ENCODE measurements around the gene UTP20.

Gene UTP20

DNA sequence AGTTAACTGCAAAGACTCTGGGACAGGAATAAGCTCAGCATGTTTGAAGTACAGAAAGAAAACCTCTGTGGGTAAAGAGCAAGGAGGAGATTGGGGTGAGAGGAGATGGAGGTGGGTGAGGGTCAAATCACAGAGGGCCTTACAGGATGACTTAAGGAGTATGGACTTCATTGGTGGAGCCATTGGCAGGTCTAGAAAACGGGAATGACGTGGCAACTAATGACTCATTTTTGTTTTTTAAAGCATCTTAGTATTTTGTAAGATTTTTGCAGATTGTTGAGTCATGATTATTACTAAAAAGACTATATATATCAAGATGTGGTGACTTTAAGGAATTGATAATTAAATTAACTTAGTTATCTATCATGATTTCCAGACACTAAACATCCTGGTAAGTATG, 18.5 kb downstream of the UTP20 start:
- Mint-ChIP-seq H3K36me3 (peaks cover 48 to 63% of the 10 kb centered on the region in 2 donors), H3K27me3 (no peaks in the 10 kb centered on the region), H3K27ac (no peak overlapping the region), H3K9me3 (no peaks in the 10 kb centered on the region), H3K4me3 (no peak overlapping the region), H3K4me1 (no peaks in the 10 kb centered on the region)
- DNase-seq = no peak
- ATAC-seq (replicated peaks) = no peak

DNA sequence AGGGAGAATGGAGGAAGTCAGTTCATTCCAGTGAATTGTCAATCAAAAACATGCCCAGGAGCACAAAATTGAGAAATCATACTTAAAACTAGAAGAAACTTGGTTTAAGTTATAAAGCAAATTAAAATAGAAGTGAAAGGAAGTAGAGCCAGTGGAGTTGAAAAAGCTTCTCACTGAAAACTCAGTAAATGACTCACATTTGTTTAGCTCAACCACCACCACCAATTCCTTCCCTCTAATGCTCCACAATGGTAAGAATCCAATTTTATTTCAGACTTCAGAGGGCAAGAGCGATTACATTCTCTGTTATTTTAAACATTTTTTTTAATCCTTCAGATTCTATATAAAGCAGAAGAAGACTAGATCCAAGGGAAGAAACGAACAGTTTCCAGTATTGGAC, 19.4 kb downstream of the UTP20 start:
- Mint-ChIP-seq H3K4me1 (no peaks in the 10 kb centered on the region), H3K27me3 (no peaks in the 10 kb centered on the region), H3K27ac (no peak overlapping the region), H3K4me3 (no peak overlapping the region), H3K36me3 (peaks cover 48 to 60% of the 10 kb centered on the region in 2 donors), H3K9me3 (no peaks in the 10 kb centered on the region)
- ATAC-seq (replicated peaks) = no peak
- no peak for DNase-seq

DNA sequence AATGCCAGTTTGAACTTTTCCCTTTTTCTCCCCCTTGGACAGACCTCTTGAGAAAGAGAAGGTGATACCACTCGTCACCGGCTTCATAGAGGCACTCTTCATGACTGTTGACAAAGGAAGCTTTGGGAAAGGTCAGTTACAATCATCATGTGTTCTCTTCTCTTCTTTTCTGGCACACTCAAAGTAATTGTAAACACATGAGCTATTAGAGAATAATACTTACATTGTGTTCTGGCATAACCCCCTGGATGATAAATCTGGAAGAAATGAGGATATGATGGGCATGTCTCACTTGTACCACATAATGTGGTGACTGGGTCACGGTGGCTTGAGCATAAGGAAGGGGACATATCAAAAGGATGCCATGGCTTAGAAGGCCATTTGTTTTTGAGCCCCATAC, 20.0 kb downstream of the UTP20 start:
- H3K4me3 Mint-ChIP-seq = no peak overlapping the region
- H3K9me3 Mint-ChIP-seq = no peaks in the 10 kb centered on the region
- DNase-seq = no peak
- no peak overlapping the region for H3K27ac Mint-ChIP-seq
- H3K4me1 Mint-ChIP-seq = no peaks in the 10 kb centered on the region
- H3K36me3 Mint-ChIP-seq = peaks cover 52 to 63% of the 10 kb centered on the region in 2 donors
- no peak for ATAC-seq (replicated peaks)
- H3K27me3 Mint-ChIP-seq = no peaks in the 10 kb centered on the region

DNA sequence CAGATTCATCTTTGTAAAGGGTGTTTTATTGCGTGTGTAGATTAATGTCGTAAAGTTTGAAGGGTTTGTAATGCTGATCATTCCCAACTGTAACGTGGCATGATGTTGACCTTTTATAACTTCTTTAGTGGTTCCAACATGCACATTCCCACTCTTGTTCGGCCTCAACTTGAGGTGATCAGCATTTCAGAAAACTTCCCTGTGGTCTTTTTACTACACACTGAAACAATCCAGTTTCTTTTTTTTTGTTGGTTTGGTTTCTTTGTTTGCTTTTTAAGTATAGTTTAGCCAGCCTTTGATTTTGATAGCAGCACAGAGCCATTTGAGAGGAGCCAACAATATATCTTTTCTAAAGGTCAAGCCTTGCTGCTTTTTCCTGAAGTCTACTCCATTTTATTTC, 22.8 kb downstream of the UTP20 start:
- H3K36me3 Mint-ChIP-seq = peaks cover 57 to 66% of the 10 kb centered on the region in 2 donors
- no peaks in the 10 kb centered on the region for H3K27me3 Mint-ChIP-seq
- DNase-seq (no peak), ATAC-seq (replicated peaks) (no peak)
- H3K9me3 Mint-ChIP-seq = no peaks in the 10 kb centered on the region
- H3K4me1 Mint-ChIP-seq = no peaks in the 10 kb centered on the region
- H3K27ac Mint-ChIP-seq = no peak overlapping the region
- no peak overlapping the region for H3K4me3 Mint-ChIP-seq

DNA sequence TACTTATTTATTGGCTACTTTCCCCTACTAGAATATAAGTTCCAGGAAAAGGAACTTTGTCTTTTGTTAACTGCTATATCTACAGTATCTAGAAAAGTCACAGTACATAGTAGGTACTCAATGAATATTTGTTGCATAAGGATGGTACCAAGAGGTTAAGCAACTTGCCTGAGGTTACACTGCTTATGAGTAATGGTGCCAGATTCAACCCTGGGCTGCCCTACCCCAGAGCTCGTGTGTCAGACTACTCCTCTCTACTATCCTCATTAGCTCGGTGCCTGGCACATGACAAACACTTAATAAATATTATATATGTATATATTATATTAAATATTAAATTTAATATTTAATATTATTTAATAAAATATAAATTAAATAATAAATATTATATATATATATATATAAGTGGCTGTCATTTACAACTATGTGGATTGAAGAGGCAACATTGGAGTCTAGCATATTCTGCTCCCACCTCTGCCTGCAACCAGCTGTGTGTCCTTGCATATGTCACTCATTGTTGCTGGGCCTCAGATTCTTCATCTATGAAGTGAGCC, 25.4 kb downstream of the UTP20 start:
- no peak for ATAC-seq (replicated peaks)
- H3K9me3 Mint-ChIP-seq = no peaks in the 10 kb centered on the region
- H3K27me3 Mint-ChIP-seq = no peaks in the 10 kb centered on the region
- H3K4me3 Mint-ChIP-seq = no peak overlapping the region
- no peak overlapping the region for H3K27ac Mint-ChIP-seq
- no peaks in the 10 kb centered on the region for H3K4me1 Mint-ChIP-seq
- H3K36me3 Mint-ChIP-seq = peaks cover 50 to 55% of the 10 kb centered on the region in 2 donors
- DNase-seq = no peak

DNA sequence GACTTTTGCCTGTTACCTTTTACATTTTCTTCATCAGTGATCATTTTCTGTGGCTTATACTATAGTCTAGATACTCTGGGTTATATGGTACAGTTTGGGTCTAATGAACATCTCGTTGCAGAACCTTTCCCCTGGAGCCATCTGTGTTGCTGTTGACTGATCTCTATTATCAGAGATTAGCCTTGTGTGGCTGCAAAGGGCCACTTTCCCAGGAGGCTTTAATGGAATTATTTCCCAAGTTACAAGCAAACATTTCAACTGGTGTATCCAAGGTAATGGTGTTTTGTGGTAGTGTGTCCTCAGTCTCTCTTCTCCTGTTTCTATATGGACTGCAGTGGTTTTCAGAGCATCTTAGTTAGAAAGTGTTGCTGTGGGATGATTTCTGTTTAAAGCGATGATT, 25.9 kb downstream of the UTP20 start:
- peaks cover 50 to 56% of the 10 kb centered on the region in 2 donors for H3K36me3 Mint-ChIP-seq
- no peaks in the 10 kb centered on the region for H3K4me1 Mint-ChIP-seq
- no peak for ATAC-seq (replicated peaks)
- DNase-seq = no peak
- no peak overlapping the region for H3K27ac Mint-ChIP-seq
- H3K4me3 Mint-ChIP-seq = no peak overlapping the region
- no peaks in the 10 kb centered on the region for H3K9me3 Mint-ChIP-seq
- H3K27me3 Mint-ChIP-seq = no peaks in the 10 kb centered on the region

DNA sequence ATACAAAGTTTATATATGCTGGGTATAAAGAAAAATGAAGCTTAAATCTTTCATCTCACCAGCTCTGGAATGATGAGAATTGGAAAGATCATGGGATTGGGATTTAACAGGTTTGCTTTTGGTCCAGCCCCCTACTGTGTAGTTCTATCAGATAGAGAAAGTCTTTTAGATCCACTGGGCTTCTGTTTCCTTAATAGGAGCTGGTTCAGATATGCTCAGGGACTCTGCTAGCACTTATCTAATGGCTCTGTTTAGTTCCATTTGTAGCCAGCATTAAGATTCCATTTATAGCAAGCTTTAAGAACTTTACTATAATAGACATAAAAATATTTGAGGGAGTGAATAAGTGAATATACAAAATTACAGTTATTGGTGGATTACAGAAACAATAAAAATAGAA, 42.6 kb downstream of the UTP20 start:
- no peak for DNase-seq
- no peaks in the 10 kb centered on the region for H3K27me3 Mint-ChIP-seq
- H3K9me3 Mint-ChIP-seq = no peaks in the 10 kb centered on the region
- H3K27ac Mint-ChIP-seq = no peak overlapping the region
- H3K4me3 Mint-ChIP-seq = no peak overlapping the region
- no peak for ATAC-seq (replicated peaks)
- peaks cover 27 to 40% of the 10 kb centered on the region in 2 donors for H3K36me3 Mint-ChIP-seq
- H3K4me1 Mint-ChIP-seq = peaks cover 0 to 1% of the 10 kb centered on the region in 2 donors

DNA sequence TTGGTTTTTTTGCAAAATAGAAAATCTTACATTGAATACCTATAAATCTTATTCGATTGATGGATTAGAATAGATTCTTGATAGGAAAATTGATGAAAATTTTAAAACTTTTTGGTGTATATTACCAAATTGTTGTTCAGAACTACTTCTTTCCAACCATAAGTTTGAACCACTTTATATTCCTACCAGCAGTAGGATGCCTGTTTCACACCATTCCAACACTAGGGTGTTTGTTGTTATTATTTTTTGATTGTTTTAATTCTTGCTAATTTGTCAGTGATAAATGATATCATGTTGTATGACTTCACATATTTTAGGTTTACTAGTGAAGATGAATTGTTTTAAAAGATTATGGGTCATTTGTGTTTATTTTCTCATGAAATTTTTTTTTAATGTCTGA, 43.4 kb downstream of the UTP20 start:
- Mint-ChIP-seq H3K4me3 (no peak overlapping the region), H3K9me3 (no peaks in the 10 kb centered on the region), H3K4me1 (no peaks in the 10 kb centered on the region), H3K36me3 (peaks cover 22 to 40% of the 10 kb centered on the region in 2 donors), H3K27me3 (no peaks in the 10 kb centered on the region), H3K27ac (no peak overlapping the region)
- no peak for DNase-seq
- no peak for ATAC-seq (replicated peaks)

DNA sequence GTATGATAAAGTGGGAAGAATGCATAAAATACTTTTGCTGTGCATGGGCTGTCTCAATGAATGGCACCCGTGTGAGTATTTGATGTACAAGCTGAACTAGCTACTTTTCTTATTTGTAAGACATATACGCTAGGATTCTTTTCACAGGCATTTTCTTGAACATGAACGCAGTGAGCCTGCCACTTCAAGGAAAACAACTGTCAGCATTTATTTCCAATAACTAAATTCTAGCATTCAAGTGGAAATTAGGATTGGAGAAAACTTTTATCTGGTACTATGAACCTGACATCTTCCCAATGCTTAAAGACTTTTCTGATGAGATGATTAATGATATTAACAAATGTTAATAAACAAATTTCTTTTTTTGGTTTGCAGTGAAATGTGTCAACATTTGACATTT, 45.7 kb downstream of the UTP20 start:
- DNase-seq (no peak), ATAC-seq (replicated peaks) (no peak)
- Mint-ChIP-seq H3K36me3 (peaks cover 38 to 52% of the 10 kb centered on the region in 2 donors), H3K4me3 (no peak overlapping the region), H3K4me1 (no peaks in the 10 kb centered on the region), H3K9me3 (no peaks in the 10 kb centered on the region), H3K27me3 (no peaks in the 10 kb centered on the region), H3K27ac (no peak overlapping the region)

DNA sequence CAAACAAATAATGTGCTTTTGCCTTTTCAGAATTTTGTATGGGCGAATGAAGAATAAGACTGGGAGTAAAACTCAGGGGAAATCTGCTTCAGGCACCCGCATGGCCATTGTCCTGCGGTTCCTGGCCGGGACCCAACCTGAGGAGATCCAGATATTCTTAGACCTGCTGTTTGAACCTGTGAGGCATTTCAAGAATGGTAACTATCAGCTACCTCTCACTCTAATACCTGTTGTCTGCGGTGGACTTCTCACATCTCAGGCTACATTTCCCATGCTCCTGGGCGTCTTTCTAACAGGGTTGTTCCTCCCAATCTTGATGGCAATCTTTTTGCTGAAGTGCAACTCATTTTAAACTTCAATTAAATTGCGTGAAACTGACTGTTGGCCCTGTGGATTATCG, 47.1 kb downstream of the UTP20 start:
- Mint-ChIP-seq H3K36me3 (peaks cover 36 to 57% of the 10 kb centered on the region in 2 donors), H3K27ac (no peak overlapping the region), H3K27me3 (no peaks in the 10 kb centered on the region), H3K4me3 (no peak overlapping the region), H3K9me3 (no peaks in the 10 kb centered on the region), H3K4me1 (no peaks in the 10 kb centered on the region)
- DNase-seq = no peak
- ATAC-seq (replicated peaks) = no peak

DNA sequence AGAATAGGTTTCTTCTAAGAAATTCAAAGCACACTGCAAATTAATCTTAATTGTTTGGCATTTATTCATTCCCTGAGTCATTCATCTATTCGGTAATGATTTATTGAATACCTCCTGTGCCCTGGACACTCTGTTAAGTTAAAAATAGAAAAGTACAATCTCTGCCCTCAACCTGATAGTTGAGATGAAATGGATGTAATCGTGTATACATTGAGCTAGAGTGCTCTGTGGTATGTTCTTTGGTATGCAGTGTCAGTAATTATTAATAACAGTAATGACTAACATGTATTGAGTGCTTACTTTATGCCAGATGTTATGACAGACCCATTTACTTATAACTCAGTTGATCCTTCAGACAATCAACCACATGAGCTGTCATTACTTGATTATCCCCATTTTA, 47.6 kb downstream of the UTP20 start:
- no peaks in the 10 kb centered on the region for H3K9me3 Mint-ChIP-seq
- no peak for DNase-seq
- H3K4me3 Mint-ChIP-seq = no peak overlapping the region
- no peak for ATAC-seq (replicated peaks)
- H3K36me3 Mint-ChIP-seq = peaks cover 35 to 57% of the 10 kb centered on the region in 2 donors
- no peak overlapping the region for H3K27ac Mint-ChIP-seq
- no peaks in the 10 kb centered on the region for H3K4me1 Mint-ChIP-seq
- H3K27me3 Mint-ChIP-seq = no peaks in the 10 kb centered on the region

DNA sequence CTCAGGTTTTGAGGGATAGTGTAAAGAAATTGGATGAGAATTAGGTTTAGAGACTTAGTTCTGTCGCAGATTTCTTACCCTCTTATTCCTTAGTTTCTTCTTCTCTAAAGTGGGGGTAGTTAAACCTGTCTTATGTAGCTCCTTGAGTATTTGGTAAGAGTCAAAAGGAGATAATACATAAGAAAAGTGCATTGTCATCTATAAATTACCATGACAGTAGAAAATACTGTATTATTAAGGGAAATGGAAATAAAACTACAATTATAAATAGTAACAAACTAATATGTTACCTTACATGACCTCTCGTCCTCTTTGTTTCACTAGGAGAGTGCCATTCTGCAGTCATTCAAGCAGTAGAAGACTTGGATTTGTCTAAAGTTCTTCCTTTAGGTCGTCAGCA, 49.0 kb downstream of the UTP20 start:
- no peaks in the 10 kb centered on the region for H3K27me3 Mint-ChIP-seq
- H3K36me3 Mint-ChIP-seq = peaks cover 33 to 60% of the 10 kb centered on the region in 2 donors
- no peak overlapping the region for H3K27ac Mint-ChIP-seq
- no peaks in the 10 kb centered on the region for H3K9me3 Mint-ChIP-seq
- H3K4me1 Mint-ChIP-seq = no peaks in the 10 kb centered on the region
- no peak overlapping the region for H3K4me3 Mint-ChIP-seq
- no peak for ATAC-seq (replicated peaks)
- DNase-seq = no peak

DNA sequence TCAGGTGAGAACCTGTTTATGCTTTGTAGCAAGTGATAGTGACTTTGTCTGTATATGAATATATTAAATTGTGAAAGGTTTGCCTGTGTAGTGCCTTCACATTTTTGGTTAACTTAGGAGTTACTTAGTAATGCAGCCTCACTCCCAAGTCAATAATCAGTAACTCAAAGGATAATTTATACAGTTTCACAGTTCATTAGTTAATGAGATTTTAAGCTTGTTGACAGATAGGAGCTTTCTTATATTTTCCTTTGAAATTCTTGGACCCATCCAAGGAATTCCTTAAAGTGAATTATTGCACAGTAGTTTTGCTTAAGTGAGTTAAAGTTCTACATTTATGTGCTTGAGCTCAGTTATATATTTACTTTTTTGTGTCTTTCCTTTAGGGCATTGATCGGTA, 50.7 kb downstream of the UTP20 start:
- no peak overlapping the region for H3K4me3 Mint-ChIP-seq
- H3K9me3 Mint-ChIP-seq = no peaks in the 10 kb centered on the region
- peaks cover 34 to 63% of the 10 kb centered on the region in 2 donors for H3K36me3 Mint-ChIP-seq

DNA sequence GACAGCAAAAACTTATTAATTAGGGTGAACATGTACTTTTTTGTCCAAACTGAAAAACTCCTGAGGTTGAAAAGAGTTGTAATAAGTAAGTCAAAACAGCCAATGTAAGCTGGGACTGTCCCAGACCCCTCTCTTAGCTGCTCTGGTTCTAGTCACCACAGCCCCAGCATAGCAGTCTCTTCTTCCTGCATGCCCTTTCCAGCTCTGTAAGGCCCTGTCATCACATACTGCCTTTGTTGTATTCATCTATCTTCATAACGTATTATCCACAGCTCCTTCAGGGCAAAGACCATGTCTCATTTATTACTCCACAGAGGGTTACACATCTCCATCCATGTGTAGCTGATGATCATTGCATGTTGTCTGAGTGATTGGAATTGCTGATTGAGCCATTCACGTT, 56.5 kb downstream of the UTP20 start:
- no peak overlapping the region for H3K27ac Mint-ChIP-seq
- H3K27me3 Mint-ChIP-seq = no peaks in the 10 kb centered on the region
- no peak overlapping the region for H3K4me3 Mint-ChIP-seq
- ATAC-seq (replicated peaks) (no peak), DNase-seq (no peak)
- H3K36me3 Mint-ChIP-seq = peaks cover 16 to 46% of the 10 kb centered on the region in 2 donors
- H3K9me3 Mint-ChIP-seq = no peaks in the 10 kb centered on the region
- H3K4me1 Mint-ChIP-seq = no peaks in the 10 kb centered on the region

More for the DNA sequence above, 50.7 kb downstream of the UTP20 start:
- no peak overlapping the region for H3K27ac Mint-ChIP-seq
- H3K4me1 Mint-ChIP-seq = no peaks in the 10 kb centered on the region
- no peaks in the 10 kb centered on the region for H3K27me3 Mint-ChIP-seq
- DNase-seq (no peak), ATAC-seq (replicated peaks) (no peak)

DNA sequence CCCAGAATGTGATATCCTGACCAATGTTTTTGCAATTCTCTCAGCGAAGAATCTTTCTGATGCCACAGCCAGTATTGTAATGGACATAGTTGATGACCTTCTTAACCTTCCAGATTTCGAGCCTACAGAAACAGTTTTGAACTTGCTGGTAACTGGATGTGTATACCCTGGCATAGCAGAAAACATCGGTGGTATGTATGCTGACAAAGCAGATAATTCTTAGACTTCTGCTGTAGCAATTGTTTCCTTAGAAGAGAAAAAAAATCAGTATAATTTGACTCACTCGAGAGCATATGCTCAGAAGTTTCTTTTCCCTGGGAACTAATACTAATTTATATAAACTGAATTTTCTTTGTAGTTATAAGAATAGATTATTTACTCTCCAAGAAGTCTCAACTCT, 58.2 kb downstream of the UTP20 start:
- no peaks in the 10 kb centered on the region for H3K9me3 Mint-ChIP-seq
- no peak overlapping the region for H3K27ac Mint-ChIP-seq
- H3K36me3 Mint-ChIP-seq = peaks cover 19 to 42% of the 10 kb centered on the region in 2 donors
- no peaks in the 10 kb centered on the region for H3K4me1 Mint-ChIP-seq
- H3K27me3 Mint-ChIP-seq = no peaks in the 10 kb centered on the region
- ATAC-seq (replicated peaks) (no peak), DNase-seq (no peak)
- H3K4me3 Mint-ChIP-seq = no peak overlapping the region

DNA sequence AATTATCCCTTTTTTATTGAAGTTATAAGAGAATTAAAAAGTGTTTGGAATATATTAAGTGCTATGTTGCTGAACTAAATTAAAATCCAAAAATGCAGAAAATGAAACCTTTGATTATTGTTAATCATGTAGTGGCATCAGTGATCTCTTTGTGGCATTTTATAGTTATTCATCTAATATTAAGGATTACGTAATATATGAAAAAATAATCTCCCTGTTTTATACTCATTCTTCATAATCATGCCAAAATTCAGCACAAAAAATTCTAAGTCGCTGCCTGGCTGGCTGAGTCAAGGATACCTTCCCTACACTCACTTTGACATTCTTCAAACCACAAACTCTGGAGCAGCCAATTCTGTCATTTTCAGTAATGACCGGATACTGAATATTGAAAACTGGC, 64.0 kb downstream of the UTP20 start:
- Mint-ChIP-seq H3K4me3 (no peak overlapping the region), H3K36me3 (peaks cover 51 to 63% of the 10 kb centered on the region in 2 donors), H3K4me1 (peaks cover 5 to 8% of the 10 kb centered on the region in 2 donors), H3K9me3 (peaks cover 3 to 4% of the 10 kb centered on the region in 2 donors), H3K27me3 (no peaks in the 10 kb centered on the region), H3K27ac (no peak overlapping the region)
- ATAC-seq (replicated peaks) (no peak), DNase-seq (no peak)
